Fibroblast of mammary gland (primary cell): ENCODE data around the gene CPTP.

Source experiments
- DNase-seq: peaks from one replicate; pipeline ENCODE4 v3.0.0-alpha.2; 2010; ENCODE audit warnings: low read depth
- H3K4me3 ChIP-seq: 2 replicates; pipeline ENCODE4 v1.5.1; 2011; ENCODE audit warnings: low read depth, mild to moderate bottlenecking, low read length, moderate library complexity; ENCODE audit not compliant: control insufficient read depth
- CTCF ChIP-seq: conservative IDR thresholded peaks from 2 replicates; pipeline ENCODE4 v1.5.1; 2011; ENCODE audit warnings: low read depth, low read length, inconsistent platforms; ENCODE audit not compliant: control insufficient read depth, insufficient read depth

CPTP gene

GRCh38 chr1:1311107-1312104, 13.2 kb upstream of the CPTP start:
- TF ChIP-seq CTCF, result no peak
- H3K4me3 ChIP-seq, result no peak overlapping the region
- DNase-seq, result no peak

DNA sequence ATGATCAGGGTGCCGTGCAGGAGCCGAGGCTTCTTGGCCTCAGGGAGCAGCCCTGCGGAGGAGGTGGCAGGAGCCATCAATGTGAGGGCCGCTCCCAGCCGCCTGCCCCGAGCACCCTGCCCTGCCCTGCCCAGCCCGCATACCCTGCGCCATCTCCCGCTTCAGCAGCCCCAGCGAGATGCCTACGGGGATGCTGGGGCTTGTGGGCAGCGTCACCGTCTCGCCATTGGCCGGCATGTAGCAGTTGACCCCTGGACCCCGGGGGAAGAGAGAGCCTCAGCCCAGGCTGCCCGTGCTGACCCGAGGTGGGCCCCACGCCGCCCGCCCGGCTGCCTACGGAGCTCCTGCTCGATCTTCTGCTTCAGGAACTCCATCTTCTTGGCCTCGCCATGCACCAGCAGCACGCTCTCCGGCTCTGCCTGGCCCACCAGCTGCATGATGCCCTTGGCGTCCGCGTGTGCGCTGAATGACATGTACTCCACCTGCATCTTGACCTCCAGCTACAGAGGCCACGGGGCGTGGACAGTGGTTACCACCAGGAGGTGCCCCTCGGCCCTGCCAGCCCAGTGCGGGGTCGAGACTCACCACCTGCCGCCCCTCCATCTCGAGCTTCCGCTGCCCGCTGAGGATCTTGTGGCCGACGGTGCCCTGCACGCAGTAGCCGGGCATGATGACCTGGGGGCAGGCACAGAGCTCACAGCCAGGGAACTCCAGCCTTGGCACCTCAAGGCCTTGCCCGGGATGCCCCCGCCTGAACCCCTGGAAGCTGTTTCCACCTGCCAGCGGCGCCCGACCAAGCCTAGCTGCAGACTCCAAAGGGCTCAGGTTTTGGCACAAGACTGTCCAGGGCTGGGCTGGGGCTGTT, 11.9 kb upstream of the CPTP start:
- TF ChIP-seq CTCF, result no peak
- DNase-seq, result no peak

DNA sequence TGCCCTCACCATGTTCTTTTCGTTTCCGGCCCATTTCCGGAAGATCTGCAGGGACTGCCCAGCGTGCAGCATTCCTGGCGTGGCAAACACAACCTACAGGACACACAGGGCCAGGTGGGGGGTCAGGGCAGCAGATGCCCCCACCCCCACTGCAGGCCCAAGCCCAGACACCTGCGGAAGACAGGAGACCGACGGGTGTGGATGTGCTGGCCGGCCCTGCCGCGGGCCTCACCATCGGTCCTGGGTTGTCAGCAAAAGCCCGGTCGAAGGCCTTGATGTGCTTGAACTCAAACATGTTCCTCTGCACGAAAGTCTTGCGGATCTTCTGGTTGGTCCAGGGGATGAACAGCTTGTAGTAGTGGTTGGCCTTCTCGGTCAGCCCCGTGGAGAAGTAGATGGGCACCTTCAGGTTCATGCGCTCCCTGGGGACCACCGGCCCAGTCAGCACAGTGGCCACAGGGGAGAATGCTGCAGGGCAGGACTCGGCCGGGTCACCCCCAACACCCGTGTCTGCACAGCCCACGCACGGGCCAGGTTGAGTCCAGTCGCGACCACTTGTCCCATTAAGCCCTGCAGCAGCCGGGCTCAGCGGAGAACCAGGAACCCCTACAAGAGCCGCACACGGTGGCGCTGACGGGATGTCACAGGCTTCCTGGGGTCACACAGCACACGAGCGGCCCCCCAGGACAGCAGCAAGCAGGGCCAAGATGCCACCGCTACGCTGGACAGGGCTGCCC, 10.9 kb upstream of the CPTP start:
- no peak for TF ChIP-seq CTCF
- no peak for DNase-seq
- H3K4me3 ChIP-seq, result no peak overlapping the region

More for the DNA sequence above, 11.9 kb upstream of the CPTP start:
- no peak overlapping the region for H3K4me3 ChIP-seq

GRCh38 chr1:1314237-1314586, 10.4 kb upstream of the CPTP start:
- H3K4me3 ChIP-seq, result no peak overlapping the region
- TF ChIP-seq CTCF, result no peak
- no peak for DNase-seq

DNA sequence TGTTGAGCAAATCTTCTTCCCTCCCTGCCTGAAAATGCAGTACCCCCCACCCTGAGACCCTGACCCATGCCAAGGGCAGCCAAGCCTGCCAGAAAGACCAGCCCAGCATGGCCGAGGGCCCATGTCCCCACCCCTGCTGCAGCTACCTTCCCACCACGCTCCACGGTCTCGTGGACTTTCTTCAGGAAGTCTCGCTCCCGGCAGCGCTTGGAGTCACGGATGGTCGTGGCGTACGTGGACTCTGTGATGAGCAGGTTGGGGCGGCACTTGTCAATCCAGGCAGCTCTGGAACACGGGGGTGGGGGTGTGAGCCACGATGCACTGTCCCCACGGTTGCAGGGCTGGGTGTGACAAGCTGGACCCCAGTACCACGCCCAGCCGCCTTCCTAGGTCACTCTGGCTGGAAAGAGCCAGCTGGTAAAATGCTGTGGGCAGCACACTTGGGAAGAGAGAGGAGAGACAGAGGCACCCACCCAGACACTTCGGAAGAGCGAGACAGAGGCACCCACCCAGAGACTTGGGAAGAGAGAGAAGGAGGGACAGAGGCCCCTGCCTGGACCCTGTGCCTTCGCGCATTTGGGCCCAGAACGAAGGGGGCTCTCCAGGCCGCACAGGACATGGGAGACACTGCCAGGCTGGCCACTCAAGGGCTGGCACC, 9.8 kb upstream of the CPTP start:
- H3K4me3 ChIP-seq, result no peak overlapping the region
- no peak for DNase-seq
- TF ChIP-seq CTCF, result no peak
